Hepatic stellate cell (primary cell): ENCODE results near the gene DIO1.
A peak's percentile ranks its signal among the peaks of the same experiment; 100 is the strongest.
"Not testable (repeated sequence)": the region's sequence is repeated elsewhere in the genome, so short reads cannot be mapped to it uniquely, and the experiment has no call there.

Experiments used
- DNase-seq: peaks from one replicate; pipeline ENCODE4 v3.0.0; 2011; ENCODE audit warnings: low spot score

The DIO1 gene

DNA sequence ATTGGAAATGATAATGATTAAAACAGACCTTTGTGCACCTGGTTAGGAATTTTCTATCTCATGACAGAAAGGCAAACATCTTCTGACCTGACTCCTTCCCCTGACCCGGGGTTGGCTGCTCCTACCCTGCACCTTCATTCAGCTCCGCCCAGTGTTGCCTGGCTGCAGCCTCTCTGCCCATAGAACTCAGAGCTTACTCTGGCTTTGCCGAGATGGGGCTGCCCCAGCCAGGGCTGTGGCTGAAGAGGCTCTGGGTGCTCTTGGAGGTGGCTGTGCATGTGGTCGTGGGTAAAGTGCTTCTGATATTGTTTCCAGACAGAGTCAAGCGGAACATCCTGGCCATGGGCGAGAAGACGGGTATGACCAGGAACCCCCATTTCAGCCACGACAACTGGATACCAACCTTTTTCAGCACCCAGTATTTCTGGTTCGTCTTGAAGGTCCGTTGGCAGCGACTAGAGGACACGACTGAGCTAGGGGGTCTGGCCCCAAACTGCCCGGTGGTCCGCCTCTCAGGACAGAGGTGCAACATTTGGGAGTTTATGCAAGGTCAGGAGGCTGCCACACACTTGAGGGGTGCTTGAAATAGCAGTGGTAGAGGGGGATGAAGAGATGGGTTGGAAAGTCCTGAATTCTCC, at the start of gene DIO1:
Gene DIO1, plus strand, starts transcription at position 189 of the 638 bp plus-strand sequence. Its CDS starts 24 bp downstream, at position 213.
- DNase-seq = no peak

DNA sequence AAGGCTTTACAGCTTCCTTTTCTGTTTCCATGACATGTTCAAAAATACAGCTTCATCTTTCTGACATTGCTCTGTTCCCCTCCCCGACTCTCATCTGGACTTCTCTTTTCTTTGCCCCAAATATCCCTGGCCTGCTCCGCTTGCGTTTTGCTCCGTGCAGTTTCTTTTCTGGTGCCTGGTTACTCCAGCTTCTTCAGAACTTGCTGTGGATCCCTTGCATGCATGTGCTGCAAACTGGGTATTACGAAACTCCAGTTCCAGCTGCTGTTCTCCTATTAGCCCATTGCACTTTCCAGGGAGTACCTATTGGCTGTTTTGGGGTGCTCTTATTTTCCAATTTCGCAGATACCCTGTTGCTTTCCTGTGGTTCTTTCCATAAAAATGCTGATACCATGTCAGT, 46.0 kb upstream of the DIO1 start:
- DNase-seq = no peak

DNA sequence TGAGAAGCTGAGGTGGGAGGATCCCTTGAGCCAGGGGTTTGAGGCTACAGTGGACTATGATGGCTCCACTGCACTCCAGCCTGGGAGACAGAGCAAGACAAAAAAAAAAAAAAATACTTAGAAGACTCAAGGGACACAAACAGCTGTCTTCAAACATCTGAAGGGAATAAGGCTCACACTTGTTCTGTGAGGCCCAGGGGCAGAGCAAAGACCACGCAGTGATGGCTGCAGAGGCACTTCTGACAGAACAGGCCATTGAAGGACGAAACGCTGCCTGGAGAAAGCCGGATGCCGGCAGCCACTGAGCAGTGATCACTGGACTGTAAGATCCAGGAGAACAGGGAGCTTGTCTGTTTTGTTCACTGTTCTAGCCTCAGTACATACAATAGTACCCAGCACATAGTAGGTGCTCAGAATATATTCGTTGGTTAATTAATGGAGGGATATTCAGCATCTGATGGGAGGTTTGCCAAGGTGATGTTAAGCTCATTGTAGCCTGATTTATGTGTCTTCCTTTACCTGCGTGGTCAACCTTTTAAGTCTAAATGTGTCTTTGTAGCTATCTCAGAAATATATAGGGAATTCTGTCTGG, 43.8 kb upstream of the DIO1 start:
- DNase-seq = no peak

DNA sequence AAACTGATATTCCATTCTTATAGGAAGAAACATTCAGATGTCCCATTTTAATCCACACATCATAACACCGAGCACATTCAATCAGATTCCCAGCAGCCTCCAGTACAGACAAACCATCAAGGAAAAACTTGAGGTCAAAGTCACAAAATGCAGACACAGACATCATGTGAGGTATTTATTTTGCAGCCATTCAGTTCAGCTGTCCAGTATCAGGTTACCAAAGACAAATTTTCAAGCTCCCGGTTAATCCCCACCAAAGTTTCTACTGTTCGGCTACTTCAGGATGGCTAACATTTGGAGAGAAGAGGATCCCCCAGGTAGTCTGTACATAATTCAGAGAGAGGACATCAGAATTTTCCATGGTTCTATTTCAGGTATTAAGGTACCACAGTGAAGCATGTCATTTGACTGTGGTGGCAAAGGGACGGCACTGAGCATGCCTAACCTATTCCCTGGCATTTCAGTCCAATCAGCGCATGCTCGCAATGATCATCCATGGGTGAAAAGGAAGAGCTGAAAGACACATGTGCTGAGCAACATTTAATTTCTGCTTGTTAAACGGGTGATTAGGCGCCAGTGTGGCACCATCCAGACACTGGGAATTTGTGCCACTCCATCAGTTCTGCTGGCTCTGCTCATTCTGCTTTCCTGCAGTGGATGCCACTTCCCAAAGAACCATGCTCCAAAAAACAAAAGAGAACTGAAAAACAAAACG, 42.3 kb upstream of the DIO1 start:
- DNase-seq = no peak

DNA sequence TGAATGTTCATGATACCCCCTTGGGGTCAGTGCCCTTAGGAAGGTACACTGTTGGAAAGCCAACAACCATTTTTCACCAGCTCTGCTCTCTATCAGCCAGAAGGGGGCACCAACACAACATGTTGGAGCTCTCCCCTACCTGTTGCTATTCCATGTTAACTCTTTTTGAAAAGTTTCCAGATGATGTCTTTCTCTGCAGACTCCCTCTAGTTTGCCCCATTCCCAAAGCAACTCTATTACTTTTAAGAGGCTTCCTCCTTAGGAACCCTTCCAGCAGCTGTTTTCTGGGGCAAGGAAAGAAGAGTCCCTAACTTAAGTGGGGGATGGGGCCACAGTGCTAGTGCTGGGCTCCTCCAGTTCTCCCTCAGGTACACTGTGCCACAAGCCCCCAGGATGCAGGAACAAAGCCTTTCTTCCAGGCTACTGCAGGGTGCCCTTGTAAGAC, 33.0 kb upstream of the DIO1 start:
- DNase-seq = peak; percentile 40

DNA sequence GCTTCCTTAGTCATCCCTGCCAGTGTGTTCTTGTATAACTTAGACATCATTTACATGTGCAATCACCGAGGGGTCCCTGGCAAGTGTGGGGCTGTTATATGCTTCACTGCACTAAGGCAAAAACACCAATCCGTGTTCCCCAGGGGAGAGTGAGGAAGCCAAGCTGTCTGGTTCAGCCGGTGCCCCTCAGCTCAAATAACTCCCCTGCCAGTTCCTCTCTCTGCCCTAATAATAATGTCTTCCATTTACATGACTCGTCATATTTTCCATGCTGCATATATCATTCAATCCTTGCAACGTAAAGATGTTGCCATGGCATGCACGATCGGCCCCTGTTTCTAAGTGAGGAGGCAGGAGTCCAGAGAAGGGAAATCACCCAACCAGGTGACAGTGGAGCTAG, 31.5 kb upstream of the DIO1 start:
- no peak for DNase-seq

DNA sequence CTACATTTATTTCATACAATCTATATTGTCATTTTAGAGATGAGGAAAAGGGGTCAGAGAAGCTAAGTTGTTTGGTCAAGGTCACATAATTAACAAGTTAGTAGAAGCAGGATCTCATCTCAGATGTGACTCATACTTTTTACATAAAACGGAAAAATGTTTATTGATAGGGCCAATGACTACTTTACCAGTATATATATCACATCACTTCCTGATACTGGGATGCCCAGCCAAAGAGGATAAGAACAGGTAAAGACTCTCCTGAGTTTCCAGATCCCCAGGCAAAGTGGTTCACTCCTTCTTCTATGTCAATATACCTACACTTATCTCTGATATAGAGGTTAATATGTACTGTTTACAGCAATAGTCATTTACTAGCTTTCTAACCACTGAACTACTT, 25.4 kb upstream of the DIO1 start:
- no peak for DNase-seq

DNA sequence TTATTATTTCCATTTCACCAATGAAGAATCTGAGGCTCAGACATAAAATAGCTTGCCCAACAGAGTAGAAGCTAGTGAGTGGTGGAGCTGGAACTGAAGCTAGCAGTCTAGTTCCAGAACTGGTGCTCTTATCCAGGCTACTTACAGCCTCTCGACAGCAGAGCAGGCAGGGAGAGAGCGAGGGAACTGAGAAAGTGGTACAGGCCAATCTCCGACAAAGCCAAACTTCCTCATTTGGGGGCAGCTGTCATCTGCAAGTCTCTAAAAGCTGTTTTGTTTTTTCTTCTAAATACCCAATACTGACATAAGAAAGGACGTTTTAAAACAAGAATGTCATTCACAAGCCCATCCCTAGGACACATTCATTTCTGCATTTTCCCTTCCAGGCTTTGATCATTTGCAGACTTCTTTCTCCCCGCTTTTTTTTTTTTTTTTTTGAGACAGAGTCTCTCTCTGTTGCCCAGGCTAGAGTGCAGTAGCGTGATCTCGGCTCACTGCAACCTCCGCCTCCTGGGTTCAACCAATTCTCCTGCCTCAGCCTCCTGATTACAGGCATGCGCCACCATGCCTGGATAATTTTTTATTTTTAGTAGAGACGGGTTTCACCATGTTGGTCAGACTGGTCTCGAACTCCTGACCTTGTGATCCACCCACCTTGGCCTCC, 24.4 kb upstream of the DIO1 start:
- no peak for DNase-seq

DNA sequence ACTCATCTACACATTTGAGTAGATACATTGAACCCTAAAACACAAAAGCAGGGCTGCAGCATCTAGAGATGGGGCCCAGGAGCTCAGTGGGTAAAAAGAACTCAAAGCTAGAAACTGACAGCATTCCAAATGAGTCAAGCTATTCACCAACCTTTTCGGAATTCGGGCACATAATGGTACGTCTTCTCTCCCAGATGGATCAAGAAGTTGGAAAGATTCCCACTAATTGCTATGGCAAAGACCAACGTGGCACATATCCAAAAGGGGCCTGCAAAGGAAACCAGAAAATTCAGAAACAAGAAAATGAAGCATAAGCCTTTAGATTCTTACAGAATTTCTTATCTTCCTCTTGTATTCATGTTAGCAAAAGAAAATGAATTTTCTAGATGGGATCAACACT, 22.8 kb upstream of the DIO1 start:
- no peak for DNase-seq

DNA sequence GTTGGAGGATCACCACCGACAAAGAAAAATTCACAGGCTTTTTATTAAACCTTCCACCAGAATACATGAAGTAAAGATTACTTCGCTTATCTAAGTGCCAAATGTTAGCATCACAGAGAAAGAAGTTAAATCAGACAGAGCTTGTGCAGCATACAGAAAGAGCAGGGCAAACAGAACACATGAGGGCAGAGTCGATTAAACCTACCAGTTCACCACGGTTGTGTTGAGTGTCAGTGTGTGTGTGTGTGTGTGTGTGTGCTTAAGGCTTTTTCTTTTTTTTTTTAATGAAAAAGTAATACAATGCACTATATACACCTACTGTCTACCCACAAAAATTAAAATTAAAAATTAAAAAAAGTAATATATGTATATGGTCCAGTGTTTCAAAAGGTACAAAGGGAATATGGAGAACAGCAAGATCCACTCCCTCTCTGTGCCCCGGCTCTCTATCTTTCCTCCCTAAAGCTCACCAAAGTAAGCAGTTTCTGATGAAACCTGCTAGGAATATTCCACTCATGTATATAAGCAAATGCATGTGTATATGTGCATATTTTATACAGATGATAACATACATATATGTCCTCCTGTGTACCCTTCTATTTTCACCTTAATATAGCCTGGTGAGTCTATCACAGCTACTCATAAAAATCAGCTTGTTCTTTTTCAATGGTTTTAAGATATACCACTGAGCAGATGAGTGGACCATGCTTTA, 22.1 kb upstream of the DIO1 start:
- no peak for DNase-seq

DNA sequence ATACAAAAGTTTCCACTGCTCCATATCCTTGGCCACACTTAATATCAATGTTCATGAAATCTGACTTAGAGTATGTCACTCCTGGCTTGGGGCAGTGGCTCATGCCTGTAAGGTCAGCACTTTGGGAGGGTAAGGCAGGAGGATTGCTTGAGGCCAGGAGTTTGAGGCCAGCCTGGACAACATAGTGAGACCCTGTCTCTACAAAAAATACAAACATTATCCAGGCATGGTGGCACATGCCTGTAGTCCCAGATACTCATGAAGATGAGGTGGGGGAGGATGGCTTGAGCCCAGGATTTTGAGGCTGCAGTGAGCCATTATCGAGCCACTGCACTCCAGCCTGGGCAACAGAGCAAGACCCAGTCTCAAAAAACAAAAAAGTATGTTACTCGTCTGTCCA, 18.8 kb upstream of the DIO1 start:
- not testable (repeated sequence) for DNase-seq

DNA sequence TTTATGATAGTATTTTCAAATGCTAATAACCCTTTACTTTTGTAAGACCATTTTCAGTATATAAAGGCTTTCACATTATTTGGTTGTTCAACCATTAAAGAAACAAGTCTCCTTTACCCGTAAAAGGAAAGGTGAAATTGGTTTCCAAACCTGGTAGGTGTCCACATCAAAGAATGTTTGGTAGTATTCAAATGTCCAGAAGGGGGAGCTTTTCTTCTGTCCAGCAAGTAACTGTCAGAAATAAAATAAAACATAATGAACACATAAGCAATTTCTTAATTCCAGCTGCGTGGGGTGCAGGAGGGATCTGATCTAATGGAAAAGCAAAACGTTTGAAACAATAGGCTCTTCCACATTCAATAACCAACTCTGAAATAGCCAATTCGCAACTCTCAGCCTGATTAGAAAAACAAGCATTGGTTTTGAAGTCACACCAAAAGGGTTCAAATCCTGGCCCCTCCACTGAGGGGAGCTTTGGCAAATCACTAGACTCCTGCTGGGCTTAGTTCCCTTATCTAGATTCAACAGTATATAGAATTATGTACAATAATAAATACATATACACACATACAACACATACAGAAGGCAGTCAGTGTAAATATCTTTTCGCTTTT, 15.4 kb upstream of the DIO1 start:
- no peak for DNase-seq

DNA sequence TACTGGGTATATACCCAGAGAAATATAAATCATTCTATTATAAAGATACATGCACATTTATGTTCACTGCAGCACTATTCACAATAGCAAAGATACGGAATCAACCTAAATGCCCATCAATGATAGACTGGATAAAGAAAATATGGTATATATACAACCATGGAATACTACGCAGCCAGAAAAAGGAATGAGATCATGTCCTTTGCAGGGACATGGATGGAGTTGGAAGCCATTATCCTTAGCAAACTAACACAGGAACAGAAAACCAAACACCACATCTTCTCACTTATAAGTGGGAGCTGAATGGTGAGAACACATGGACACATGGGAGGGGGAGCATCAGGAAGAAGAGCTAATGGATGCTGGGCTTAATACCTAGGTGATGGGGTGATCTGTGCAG, 12.1 kb upstream of the DIO1 start:
- not testable (repeated sequence) for DNase-seq

DNA sequence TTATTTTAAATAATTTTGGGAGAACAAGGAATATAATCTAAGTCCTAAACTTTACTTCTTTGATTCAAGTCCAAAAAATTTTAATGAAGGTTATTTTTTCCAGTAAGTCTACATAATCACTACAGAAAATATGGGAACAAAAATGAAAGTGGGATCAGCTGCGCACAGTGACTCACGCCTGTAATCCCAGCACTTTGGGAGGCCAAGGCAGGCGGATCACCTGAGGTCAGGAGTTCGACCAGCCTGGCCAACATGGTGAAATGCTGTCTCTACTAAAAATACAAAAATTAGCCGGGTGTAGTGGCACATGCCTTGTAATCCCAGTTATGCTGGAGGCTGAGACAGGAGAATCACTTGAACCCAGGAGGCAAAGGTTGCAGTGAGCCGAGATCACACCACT, 10.4 kb upstream of the DIO1 start:
- DNase-seq = not testable (repeated sequence)

DNA sequence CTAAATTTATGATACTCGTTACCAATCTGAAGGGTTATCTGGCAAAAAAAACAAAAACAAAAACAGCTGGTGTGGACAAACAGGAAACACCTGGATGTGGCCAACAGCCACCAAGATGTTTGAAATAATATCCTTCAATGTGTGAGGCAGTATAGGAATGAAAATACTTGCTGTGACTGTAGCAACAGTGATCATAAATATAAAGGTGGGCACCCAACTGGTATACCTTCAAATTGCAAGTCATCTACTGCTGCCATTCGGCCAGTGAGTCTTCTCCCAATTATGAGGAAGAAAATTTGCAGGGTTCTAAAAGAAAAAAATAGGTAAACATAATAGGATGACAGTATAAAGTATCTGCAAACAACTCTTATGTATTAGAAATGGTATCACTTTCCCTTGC, 5.3 kb upstream of the DIO1 start:
- DNase-seq = no peak

DNA sequence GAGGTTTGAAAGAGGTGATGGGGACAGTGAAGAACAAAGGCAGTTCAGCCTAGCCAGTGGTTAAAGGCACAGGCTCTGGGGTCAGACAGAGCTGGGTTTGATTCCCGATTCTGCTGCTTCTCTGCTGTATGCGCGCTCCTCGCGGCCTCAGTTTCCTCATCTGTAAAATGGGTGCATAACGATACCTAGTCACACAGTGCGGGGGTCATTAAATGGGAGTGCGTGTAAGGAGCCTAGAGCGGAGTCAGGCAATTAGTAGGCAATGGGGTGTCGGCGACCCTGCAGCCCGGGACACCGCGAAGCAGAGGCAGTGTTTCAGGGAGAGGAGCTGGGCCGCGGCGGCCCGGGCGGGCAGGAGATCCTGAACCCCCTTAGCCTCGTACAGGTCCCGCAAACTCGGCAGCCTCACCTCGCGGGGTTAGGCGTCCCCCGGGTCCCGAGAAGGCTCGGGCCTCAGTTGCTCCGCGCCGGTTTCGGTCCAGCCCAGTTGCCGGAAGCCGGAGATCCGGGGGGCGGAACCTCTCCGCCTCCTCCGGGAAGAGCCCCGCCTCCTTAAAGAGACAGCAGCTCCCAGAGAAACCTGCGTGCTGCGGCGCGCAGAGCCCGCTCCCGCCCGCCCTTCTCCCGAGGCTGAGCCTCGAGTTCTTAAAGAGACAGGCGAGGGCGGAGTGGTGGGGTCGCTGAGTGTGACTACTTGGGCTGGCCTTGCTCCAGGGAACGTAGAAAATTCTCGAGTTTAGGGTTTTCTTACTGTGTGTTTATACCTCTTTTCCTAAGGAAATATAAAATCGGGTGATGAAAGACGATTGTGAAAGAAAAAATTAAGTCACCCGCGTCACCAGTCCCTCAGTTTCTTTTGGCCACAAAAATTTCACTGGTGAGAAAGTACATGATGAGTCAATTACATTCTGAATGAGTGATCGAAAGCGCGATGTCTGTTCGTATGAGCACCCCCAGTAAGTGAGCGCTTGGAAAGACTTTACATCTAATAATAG, 4.4 kb upstream of the DIO1 start, which contains the start of gene YIPF1:
Gene YIPF1, minus strand, starts transcription at position 494 of the 995 bp plus-strand sequence. CDS start 860 bp downstream, outside the sequence.
- DNase-seq = peak; percentile 89

DNA sequence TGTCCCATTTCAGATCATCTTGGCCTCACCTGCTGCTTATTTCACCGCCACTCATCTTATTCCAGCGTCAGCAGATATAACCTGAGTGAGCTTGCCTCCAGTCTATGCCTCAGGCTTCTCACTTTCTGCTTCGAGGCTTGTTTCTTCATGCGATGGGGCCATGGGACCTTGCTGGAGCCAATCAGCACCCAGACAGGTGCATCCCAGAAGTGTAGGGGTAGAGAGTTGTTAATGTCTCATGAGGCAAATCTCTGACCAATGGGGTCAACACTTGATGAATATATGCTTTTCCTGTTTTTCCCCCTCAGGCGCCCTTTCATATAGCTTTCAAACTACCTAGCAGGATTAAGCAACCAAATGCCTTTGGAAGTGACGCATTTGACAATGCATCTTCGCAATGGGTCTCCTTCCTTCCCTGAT, 3.5 kb upstream of the DIO1 start:
- no peak for DNase-seq

DNA sequence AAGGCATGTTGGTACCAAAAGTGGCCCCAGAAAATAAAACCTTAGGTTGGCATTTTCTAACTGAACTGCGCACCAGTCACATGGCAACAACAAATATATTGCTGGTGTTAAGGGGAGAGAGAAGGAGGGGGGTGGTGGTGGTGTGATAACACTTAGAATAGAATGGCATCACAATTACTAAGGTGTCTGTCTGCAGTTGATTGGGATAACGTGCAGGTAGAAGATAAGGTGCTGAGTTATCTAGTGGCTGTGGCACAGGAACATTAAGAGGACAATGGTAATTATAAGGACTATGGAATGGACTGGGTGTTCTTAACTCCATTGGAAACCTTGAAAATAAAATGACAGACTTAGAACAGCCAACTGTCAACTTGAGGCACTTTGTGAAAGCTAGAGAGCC, 3.0 kb upstream of the DIO1 start:
- no peak for DNase-seq

DNA sequence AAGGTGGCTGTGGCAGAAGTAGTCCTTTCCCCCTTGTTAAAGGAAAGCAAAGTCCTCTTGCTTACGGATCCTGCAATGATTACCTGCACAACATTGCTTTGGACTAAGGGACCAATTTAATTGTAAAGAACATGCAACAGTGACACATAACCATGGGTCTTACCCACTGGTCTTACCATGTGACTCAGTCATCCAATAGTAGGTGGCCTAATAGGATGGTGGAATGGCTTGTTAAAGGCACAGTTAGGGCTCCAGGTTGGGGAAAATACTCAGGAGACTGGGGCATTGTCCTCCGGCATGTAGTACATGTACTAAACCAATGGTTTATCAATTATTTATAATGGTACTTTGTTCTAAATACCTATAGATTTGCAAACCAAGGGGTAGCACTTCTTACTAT, 2.3 kb upstream of the DIO1 start:
- DNase-seq = no peak

DNA sequence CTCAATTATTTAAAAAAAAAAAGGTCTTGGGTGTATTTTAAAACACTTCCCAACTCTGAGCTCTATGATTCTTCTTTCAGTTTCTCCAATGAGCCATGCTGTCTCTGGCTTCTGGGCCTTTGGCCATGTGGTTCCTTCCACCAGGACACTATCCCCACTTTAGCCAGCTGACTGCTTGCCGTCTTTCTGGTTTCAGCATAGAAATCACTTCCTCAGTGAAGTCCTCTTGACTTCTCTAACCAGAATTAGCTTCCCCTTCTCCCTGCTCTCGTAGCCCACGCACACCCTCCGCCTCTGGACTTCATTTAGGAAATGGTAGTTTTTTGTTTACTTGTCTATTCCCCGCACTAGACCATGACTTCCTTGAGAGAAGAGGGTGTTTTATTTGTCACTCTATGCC, 1.1 kb upstream of the DIO1 start:
- no peak for DNase-seq
